ENCODE data around the gene TEX19.

GRCh38 chr17:82351713-82352488 lies 7.1 kb upstream of the TEX19 start:
- TF ChIP-seq CTCF (IDR thresholded peaks at IDR 0.05) (peak; percentile 91 to 95 (median 94)), POLR2A (IDR thresholded peaks at IDR 0.05; ENCODE audit: low read depth) (no peak), EP300 (IDR thresholded peaks at IDR 0.05) (no peak), POLR2AphosphoS5 (IDR thresholded peaks at IDR 0.05) (peak in 1 of 2 donors; percentile 60)

Measured in esophagus muscularis mucosa (tissue), 4 donors.